ENCODE data around the gene POLR2L.

POLR2L gene

GRCh38 chr11:803770-804598 lies 38.3 kb downstream of the POLR2L start:
- Histone ChIP-seq H3K4me1 (ENCODE audit: insufficient read depth, poor library complexity, severe bottlenecking) (peaks cover 3% of the 10 kb centered on the region), H3K27me3 (ENCODE audit: insufficient read depth, poor library complexity, severe bottlenecking) (no peaks in the 10 kb centered on the region), H3K9me3 (ENCODE audit: severe bottlenecking) (no peaks in the 10 kb centered on the region), H3K4me3 (ENCODE audit: severe bottlenecking) (peak overlapping the region; percentile 43), H3K36me3 (ENCODE audit: low read depth) (peaks cover 20% of the 10 kb centered on the region), H3K27ac (ENCODE audit: poor library complexity, severe bottlenecking) (peak overlapping the region; percentile 71)
- no peak for DNase-seq (ENCODE audit: low spot score)
- ATAC-seq (ENCODE audit: low read depth) = peak; percentile 36
- no peak for TF ChIP-seq CTCF (IDR thresholded peaks at IDR 0.05; ENCODE audit: poor library complexity, severe bottlenecking)

DNA sequence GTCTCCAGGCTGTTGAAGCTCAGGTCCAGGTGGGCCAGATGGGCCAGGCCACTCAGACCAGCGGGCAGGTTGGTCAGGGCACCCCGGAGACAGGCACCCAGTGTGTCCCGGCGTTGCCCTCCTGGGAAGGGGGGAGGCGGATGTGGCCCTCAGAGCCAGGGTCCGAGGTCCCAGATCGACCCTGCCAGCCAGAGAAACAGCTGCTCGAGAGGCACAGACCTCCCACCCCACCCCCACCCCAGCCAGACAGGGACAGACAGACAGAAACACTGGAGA lies 38.9 kb downstream of the POLR2L start:
- Histone ChIP-seq H3K9me3 (ENCODE audit: severe bottlenecking) (no peaks in the 10 kb centered on the region), H3K4me3 (ENCODE audit: severe bottlenecking) (no peak overlapping the region), H3K27ac (ENCODE audit: poor library complexity, severe bottlenecking) (no peak overlapping the region), H3K27me3 (ENCODE audit: insufficient read depth, poor library complexity, severe bottlenecking) (no peaks in the 10 kb centered on the region), H3K36me3 (ENCODE audit: low read depth) (peaks cover 20% of the 10 kb centered on the region), H3K4me1 (ENCODE audit: insufficient read depth, poor library complexity, severe bottlenecking) (peaks cover 3% of the 10 kb centered on the region)
- DNase-seq (ENCODE audit: low spot score) = no peak
- ATAC-seq (ENCODE audit: low read depth) = no peak
- no peak for TF ChIP-seq CTCF (IDR thresholded peaks at IDR 0.05; ENCODE audit: poor library complexity, severe bottlenecking)

- H3K27ac ChIP-seq (ENCODE audit: poor library complexity, severe bottlenecking) = no peak overlapping the region
- peaks cover 20% of the 10 kb centered on the region for H3K36me3 ChIP-seq (ENCODE audit: low read depth)
- H3K4me1 ChIP-seq (ENCODE audit: insufficient read depth, poor library complexity, severe bottlenecking) = peaks cover 3% of the 10 kb centered on the region
- DNase-seq (ENCODE audit: low spot score) = no peak
- no peaks in the 10 kb centered on the region for H3K27me3 ChIP-seq (ENCODE audit: insufficient read depth, poor library complexity, severe bottlenecking)
- no peak for ATAC-seq (ENCODE audit: low read depth)
- H3K9me3 ChIP-seq (ENCODE audit: severe bottlenecking) = no peaks in the 10 kb centered on the region
- TF ChIP-seq CTCF (IDR thresholded peaks at IDR 0.05; ENCODE audit: poor library complexity, severe bottlenecking) = no peak
- no peak overlapping the region for H3K4me3 ChIP-seq (ENCODE audit: severe bottlenecking)
Observed at GRCh38 chr11:802693-803466, 39.4 kb downstream of the POLR2L start.

GRCh38 chr11:802018-802617 lies 40.2 kb downstream of the POLR2L start:
- H3K4me3 ChIP-seq (ENCODE audit: severe bottlenecking) = no peak overlapping the region
- no peak overlapping the region for H3K27ac ChIP-seq (ENCODE audit: poor library complexity, severe bottlenecking)
- peaks cover 3% of the 10 kb centered on the region for H3K4me1 ChIP-seq (ENCODE audit: insufficient read depth, poor library complexity, severe bottlenecking)
- ATAC-seq (ENCODE audit: low read depth) (no peak), DNase-seq (ENCODE audit: low spot score) (no peak)
- TF ChIP-seq CTCF (IDR thresholded peaks at IDR 0.05; ENCODE audit: poor library complexity, severe bottlenecking) = no peak
- H3K27me3 ChIP-seq (ENCODE audit: insufficient read depth, poor library complexity, severe bottlenecking) = no peaks in the 10 kb centered on the region
- H3K9me3 ChIP-seq (ENCODE audit: severe bottlenecking) = no peaks in the 10 kb centered on the region
- peaks cover 20% of the 10 kb centered on the region for H3K36me3 ChIP-seq (ENCODE audit: low read depth)
